Mucosa of descending colon (tissue), 3 donors: Measurements from ENCODE around the gene TMEM161B. TPM values are rescaled to one million over a fixed set of nuclear protein-coding genes. Genes with fewer than 3 reads are reported as not detected.
A peak's percentile ranks its signal among the peaks of the same experiment; 100 is the strongest.
"Not testable (repeated sequence)": the region's sequence is repeated elsewhere in the genome, so short reads cannot be mapped to it uniquely, and the experiment has no call there.

Experiments
- ATAC-seq: fragments of 200-7000 bp; cut with Tn5 transposase; one replicate; pipeline ENCODE4 v1.9.1; 2020; ENCODE audit warnings: mild to moderate bottlenecking, moderate library complexity
- DNase-seq, 3 donors: peaks; one replicate each; pipeline ENCODE4 v3.0.0-alpha.2; 2020
- H3K36me3 ChIP-seq: fragments of 200-600 bp; one replicate; pipeline ENCODE4 v1.8.0; 2021; ENCODE audit warnings: low read depth, mild to moderate bottlenecking
- H3K4me1 ChIP-seq: fragments of 200-600 bp; one replicate; pipeline ENCODE4 v1.8.0; 2021; ENCODE audit warnings: low read depth, mild to moderate bottlenecking
- H3K4me3 ChIP-seq: fragments of 200-600 bp; one replicate; pipeline ENCODE4 v1.8.0; 2021; ENCODE audit warnings: mild to moderate bottlenecking
- H3K9me3 ChIP-seq: fragments of 200-600 bp; one replicate; pipeline ENCODE4 v1.8.0; 2021; ENCODE audit warnings: mild to moderate bottlenecking
- CTCF ChIP-seq: fragments of 200-600 bp; IDR thresholded peaks from one replicate; pipeline ENCODE4 v1.8.0; 2022; ENCODE audit warnings: antibody characterized with exemption, mild to moderate bottlenecking
- intact Hi-C, 2 donors: fragments of 100-400 bp; cut with DNase I in 1 of 2; cut with micrococcal nuclease in 1 of 2; formaldehyde crosslinking; loops; one replicate each; pipeline versions ENCODE4 v1.11.0 to v1.11.1; 2022; cut with DNase I, micrococcal nuclease
- total RNA-seq, 3 donors: library from RNA; stranded (reverse); fragmentation: NEBNext Ultra II Directional in 2 of 3; extraction: Animal tissue kit (Norgen Biotek cat#: 25700) in 2 of 3; gene quantifications; one replicate each; pipeline versions ENCODE4 v1.2.1 to v1.2.4, GENCODE V29; 2021 to 2023
- donor health status: DM: no; HTN: no; CAD: no; lungs with moderate emphysema.
- donor health status: DM: no; HTN: no; CAD: no.
- donor health status: DM: no; HTN: yes; CAD: no.

The TMEM161B gene
- total RNA-seq, 3 donors from 2014 or later, result 20.6 to 31.9 (median 27.8) TPM

GRCh38 chr5:88193896-88194295, 74.7 kb downstream of the TMEM161B start:
- TF ChIP-seq CTCF, result no peak
- Histone ChIP-seq H3K4me1 (no peaks in the 10 kb centered on the region), H3K36me3 (no peaks in the 10 kb centered on the region), H3K4me3 (no peak overlapping the region), H3K9me3 (peaks cover 23% of the 10 kb centered on the region)
- ATAC-seq (no peak), DNase-seq (no peak)
- intact Hi-C loops, result no loop called here

- Histone ChIP-seq H3K4me3 (no peak overlapping the region), H3K9me3 (peaks cover 52% of the 10 kb centered on the region), H3K4me1 (no peaks in the 10 kb centered on the region), H3K36me3 (no peaks in the 10 kb centered on the region)
- DNase-seq (peak in 1 of 3 donors; percentile 21), ATAC-seq (no peak)
- intact Hi-C loops, result no loop called here
- no peak for TF ChIP-seq CTCF
Measured at GRCh38 chr5:88190106-88190834, 78.4 kb downstream of the TMEM161B start.

DNA sequence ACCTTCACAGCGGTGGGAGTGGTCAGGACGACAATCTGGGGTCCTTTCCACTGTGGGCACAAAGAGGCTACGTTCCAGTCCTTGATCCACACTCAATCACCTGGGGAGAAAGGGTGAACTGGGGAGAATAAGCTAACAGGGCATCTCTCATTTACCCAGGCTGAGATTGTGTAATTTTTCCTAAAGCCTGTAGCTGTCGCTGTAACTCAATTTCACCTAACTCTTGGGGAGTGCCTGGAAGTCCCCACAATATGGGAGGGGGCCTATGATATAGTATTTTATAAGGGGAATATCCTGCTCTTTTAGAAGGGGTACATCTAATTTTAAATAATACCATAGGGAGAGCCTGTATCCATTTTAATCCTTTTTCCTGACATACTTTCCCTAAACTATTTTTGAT, 79.2 kb downstream of the TMEM161B start:
- not testable (repeated sequence) for H3K4me3 ChIP-seq

GRCh38 chr5:88188458-88189132, 80.0 kb downstream of the TMEM161B start:
- ATAC-seq (no peak), DNase-seq (peak in 1 of 3 donors; percentile 9)
- Histone ChIP-seq H3K9me3 (peaks cover 52% of the 10 kb centered on the region), H3K4me3 (no peak overlapping the region), H3K36me3 (no peaks in the 10 kb centered on the region), H3K4me1 (no peaks in the 10 kb centered on the region)
- intact Hi-C loops, result no loop called here
- no peak for TF ChIP-seq CTCF

More for the DNA sequence above, 79.2 kb downstream of the TMEM161B start:
- H3K4me1 ChIP-seq, H3K36me3 ChIP-seq, ATAC-seq, DNase-seq, intact Hi-C loops: not testable (repeated sequence)
- peaks cover 52% of the 10 kb centered on the region for H3K9me3 ChIP-seq

DNA sequence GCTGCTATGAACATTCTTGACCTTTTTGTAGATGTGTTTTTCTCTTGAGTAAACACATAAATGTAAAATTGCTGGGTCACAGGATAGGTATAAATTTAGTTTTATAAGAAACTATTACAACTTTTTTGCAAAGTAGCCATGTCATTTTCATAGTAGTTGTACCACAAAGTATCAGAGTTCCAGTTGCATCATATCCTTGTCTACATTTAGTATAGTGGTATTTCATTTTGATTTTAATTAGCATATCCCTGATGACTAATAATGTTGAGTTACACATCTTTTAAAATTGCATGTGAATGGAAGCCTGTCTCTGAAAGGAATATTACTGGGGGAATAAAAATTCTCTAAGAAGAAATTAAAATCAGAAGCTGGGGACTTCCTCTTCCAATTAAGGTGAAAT, 85.4 kb downstream of the TMEM161B start:
- no peak overlapping the region for H3K4me3 ChIP-seq
- no peaks in the 10 kb centered on the region for H3K36me3 ChIP-seq
- peaks cover 23% of the 10 kb centered on the region for H3K9me3 ChIP-seq
- no peaks in the 10 kb centered on the region for H3K4me1 ChIP-seq
- intact Hi-C loops, result no loop called here
- no peak for ATAC-seq
- TF ChIP-seq CTCF, result no peak
- no peak for DNase-seq

GRCh38 chr5:88177486-88177885, 91.2 kb downstream of the TMEM161B start:
- not testable (repeated sequence) for ATAC-seq, H3K9me3 ChIP-seq, DNase-seq

More at GRCh38 chr5:88177486-88177885, 91.2 kb downstream of the TMEM161B start:
- intact Hi-C loops, H3K4me3 ChIP-seq, H3K4me1 ChIP-seq, H3K36me3 ChIP-seq: not testable (repeated sequence)
